Measurements from ENCODE around the gene NGEF. TPM values are rescaled to one million over a fixed set of nuclear protein-coding genes. Genes with fewer than 3 reads are reported as not detected.
"Not testable (repeated sequence)": the region's sequence is repeated elsewhere in the genome, so short reads cannot be mapped to it uniquely, and the experiment has no call there.

The NGEF gene, protein sequence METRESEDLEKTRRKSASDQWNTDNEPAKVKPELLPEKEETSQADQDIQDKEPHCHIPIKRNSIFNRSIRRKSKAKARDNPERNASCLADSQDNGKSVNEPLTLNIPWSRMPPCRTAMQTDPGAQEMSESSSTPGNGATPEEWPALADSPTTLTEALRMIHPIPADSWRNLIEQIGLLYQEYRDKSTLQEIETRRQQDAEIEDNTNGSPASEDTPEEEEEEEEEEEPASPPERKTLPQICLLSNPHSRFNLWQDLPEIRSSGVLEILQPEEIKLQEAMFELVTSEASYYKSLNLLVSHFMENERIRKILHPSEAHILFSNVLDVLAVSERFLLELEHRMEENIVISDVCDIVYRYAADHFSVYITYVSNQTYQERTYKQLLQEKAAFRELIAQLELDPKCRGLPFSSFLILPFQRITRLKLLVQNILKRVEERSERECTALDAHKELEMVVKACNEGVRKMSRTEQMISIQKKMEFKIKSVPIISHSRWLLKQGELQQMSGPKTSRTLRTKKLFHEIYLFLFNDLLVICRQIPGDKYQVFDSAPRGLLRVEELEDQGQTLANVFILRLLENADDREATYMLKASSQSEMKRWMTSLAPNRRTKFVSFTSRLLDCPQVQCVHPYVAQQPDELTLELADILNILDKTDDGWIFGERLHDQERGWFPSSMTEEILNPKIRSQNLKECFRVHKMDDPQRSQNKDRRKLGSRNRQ
- 0.14 and 3.2 TPM in 2 replicates for total RNA-seq

DNA sequence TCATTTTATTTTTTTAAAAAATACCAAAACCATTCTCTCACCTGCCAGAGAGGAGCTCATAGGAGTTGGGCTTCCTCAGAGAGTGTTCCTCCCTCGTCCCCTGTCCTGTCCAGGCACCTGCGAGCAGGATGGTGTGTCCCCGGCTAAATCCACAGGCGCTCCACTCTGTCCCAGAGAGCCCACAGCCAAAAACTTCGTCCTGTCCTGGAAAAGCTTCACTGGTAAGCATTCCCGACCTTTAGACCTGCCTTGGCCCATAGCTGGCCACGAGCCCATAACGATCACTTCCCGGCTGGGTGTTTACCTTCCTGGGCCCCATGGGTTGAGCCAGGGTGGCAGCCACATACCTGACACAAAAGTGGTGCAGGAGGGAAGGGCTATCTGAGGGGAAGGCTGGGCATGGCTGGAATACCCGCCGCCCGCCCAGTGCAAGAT lies at the start of gene NGEF:
Gene NGEF, minus strand, starts transcription at position 230 of the 435 bp plus-strand sequence. CDS start 38,366 bp downstream, outside the sequence.
- DNase-seq (ENCODE audit: low read depth, low spot score): no peak

DNA sequence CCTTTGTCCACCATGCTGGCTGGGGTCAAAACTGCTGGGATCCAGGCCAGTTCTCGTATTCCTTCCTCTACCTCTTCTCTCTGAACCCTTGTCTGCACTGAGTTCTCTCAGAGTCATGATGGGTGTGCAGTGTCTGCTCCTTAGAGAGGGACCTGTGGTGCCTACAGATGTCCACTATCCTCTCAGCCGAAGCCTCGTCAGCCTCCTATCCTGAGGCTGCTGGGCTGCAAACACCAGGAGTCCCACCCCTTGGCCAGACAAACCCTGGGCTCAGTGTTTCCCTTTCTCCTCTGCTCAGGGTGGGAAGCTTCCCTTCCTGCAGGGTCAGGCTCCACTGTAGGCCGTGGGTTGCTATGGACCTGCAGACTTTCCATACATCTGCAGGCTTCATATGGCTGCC lies 49.4 kb upstream of the NGEF start:
- no peak for DNase-seq (ENCODE audit: low read depth, low spot score)

DNA sequence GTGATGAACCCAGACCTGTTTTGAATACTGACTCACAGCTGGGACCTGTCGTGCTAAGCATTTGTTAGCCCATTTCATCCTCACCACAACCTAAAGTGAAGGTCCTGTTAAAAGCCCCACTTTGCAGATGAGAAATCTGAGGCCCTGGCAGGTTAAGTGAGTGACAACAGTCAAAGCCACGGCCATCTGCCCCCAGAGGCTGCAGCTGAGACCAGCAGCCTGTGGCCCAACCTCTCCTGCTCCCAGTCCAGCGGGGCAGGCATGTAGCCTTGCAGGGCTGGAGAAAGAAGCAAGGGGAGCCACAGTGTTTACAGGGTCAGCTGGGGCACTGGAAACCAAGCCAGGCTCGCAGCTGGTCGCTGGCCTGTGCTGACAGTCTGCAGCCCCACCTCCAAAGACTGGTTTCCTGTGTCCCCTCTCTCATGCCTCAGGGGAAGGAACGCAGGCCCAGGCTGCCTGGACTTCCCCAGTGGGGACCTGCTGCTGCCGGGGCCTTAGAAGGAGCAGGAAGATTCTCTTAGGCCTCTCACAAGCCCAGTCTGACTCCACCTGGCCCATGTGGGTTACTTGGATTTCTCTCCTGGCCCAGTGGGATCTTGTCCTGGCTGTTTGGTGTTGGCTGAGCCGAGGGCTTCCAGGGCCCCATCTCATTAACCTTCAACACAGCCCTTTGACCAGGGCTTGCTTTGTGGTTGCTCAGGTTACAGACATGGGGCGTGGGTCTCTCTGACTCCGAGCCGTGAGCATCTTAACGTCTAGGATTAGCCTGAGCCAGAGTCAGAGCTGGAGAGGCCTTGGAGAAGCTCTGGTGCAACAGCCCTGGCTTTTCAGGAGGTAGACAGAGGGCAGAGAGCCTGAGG lies 48.8 kb upstream of the NGEF start:
- no peak for DNase-seq (ENCODE audit: low read depth, low spot score)

DNA sequence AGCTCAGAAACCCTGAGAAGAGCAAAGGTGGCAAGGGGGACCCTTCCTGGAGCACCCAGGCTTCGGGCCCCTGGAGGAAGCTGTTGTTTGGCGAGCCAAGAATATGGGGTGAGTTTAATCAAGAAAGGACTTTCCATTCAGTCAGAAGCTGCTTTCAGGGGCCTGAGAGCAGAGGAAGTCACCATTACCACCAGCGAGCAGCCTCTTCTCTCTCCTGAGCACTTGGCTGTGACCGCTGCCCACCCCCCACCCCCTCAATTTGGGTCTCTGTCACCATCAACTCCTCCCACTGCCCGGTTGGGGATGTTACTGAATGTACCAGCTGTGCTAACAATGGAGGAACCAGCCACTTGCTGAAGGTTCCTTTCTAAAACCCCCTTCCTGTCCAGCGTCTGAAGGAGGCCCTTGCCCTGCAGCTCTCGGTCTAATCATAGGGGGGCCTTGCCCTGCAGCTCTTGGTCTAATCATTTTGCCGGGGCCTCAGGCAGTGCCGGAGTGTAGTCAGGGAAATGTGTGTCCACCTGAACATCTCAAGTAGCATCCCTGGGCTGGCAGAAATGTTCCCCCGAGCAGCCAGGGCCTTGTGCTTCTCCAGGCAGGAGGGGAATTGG lies 48.0 kb upstream of the NGEF start:
- DNase-seq (ENCODE audit: low read depth, low spot score): no peak

DNA sequence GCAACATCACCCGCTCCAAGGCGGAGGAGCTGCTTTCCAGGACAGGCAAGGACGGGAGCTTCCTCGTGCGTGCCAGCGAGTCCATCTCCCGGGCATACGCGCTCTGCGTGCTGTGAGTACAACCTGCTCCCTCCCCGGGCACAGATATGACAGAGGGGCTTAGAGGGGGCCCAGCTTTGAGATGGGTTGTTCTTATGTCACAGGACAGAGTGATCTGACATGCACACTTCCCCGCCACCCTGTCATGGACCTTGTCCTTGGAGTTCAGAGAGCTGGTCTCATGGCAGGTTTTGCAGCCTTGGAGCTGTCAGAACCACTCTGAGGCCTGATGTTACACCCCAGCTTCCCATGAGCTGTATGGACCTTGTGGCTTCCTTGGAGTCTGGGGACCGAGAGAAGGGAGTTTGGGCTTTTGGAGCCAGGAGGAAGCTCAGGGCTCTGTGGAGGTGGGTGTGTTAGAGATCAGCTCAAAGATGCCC lies 47.5 kb upstream of the NGEF start:
- no peak for DNase-seq (ENCODE audit: low read depth, low spot score)

DNA sequence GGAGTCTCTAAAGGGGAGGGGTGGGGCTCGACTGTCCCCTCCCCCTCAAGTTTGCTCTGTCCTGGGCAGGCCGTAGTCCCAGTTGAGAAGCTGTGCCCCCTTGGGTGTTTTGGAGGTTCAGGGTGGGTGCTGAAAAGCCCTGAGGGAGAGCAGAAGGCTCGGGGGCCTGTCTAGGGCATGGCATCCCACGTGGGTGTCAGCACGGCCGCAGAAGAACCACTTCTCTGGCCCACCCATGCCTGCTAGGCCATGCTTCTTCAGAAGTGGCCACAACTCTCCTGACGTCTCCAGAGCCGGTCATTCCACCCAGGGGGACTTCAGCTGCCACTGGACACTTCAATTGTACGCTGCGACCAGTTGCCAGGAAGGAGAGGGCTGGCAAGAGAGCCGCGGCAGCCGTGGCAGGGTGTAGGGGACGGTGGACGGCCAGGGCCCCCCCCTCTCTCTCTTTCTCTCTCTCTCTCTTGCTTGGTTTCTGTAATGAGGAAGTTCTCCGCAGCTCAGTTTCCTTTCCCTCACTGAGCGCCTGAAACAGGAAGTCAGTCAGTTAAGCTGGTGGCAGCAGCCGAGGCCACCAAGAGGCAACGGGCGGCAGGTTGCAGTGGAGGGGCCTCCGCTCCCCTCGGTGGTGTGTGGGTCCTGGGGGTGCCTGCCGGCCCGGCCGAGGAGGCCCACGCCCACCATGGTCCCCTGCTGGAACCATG lies 46.9 kb upstream of the NGEF start, which contains the start of gene INPP5D:
Gene INPP5D, plus strand, starts transcription at position 546 of the 704 bp plus-strand sequence. Its CDS starts 137 bp downstream, at position 683.
- DNase-seq (ENCODE audit: low read depth, low spot score): no peak

DNA sequence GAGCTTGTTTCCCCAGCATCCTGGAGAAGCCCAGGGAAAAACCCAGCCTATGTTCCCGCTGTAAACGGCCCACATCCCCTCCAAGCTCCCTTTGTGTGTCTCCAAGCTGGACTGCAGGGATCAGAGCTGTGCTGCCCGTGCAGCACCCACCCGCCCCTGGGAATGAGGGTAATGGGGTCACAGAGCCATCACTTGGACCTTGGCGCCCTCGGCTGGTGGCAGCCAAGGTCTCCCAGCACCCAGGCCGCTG lies 46.4 kb upstream of the NGEF start:
- no peak for DNase-seq (ENCODE audit: low read depth, low spot score)

DNA sequence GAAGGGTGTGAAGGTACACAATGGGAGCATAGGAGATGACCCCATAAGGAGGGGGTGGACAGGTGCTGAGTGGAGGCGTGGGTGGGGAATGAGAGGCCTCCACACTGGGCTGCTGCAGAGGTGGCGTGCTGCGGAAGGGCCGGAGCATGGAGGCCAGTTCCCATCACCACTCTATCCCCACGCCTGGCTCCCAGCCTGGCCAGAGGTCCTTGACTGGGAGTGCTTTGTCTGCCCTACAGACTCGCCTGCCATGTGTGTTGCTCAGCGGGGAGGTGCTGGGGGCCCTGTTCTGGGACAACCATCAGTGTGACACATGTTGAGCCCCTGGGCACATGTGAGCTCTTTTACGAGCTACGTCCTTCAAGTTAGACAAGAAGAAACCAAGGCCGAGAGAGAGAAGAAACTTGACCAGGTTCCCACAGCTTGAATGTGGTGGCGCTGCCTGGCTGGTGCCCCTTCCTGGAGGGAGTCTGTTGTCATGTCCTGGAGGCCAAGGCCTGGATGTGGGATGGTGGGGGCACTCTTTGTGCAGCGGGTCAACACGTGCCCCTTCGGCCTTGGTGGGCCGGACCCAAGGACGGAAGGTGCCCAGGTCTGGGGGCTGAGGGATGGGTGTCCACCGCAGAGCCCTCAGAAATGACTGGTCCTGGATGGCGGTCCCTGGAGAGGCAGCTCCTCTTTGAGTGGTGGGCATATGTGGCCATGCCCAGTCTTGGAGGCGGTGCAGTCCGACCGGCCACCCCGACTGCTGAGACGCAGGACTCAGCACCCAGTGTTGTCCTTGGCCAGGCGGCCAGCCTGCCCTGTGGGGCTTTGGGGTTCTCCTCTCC lies 45.9 kb upstream of the NGEF start:
- no peak for DNase-seq (ENCODE audit: low read depth, low spot score)

DNA sequence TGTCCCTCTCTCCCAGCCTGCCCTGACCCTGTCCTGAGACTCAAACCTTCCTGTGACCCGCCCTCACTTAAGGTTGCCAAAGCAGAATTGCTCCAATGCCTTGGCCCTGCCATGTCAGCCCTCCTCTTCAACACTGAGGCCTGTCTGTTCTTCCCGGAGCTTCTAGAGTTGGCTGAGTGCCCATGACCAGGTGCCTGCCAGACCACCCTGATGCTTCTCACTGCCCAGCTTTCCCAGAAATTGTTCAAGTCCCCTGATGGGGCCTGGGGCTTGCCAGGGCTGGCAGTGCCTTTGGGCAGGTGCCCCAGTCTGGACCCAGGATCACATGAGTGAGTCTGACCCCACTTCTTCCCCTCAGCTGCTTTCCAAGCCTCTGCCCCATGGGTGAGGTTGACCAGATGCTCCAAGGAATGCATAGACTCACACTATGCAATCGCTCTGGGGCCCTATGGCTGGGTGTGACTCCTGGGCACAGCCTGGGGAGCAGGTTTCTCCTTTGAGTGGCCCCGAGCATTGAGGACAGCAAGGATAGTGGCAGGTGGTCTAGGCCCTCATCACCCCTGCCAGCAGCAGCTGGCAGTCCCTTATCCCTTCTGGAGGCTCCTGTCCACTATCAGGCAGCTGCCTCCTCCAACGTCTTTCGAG lies 44.0 kb upstream of the NGEF start:
- DNase-seq (ENCODE audit: low read depth, low spot score): no peak

DNA sequence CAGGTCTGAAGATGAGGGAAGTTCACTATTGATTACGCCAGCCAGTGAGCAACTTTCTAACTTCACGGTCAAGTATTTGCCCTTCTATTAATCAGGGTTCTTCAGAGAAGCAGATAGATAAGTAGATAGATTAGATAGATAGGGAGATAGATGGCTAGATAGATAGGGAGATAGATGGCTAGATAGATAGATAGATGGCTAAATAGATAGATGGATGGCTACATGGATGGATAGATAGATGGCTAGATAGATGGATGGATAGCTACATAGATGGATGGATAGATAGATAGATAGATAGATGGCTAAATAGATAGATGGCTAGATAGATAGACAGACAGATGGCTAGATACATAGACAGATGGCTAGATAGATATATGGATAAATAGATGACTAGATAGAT lies 42.3 kb upstream of the NGEF start:
- DNase-seq (ENCODE audit: low read depth, low spot score): no peak

DNA sequence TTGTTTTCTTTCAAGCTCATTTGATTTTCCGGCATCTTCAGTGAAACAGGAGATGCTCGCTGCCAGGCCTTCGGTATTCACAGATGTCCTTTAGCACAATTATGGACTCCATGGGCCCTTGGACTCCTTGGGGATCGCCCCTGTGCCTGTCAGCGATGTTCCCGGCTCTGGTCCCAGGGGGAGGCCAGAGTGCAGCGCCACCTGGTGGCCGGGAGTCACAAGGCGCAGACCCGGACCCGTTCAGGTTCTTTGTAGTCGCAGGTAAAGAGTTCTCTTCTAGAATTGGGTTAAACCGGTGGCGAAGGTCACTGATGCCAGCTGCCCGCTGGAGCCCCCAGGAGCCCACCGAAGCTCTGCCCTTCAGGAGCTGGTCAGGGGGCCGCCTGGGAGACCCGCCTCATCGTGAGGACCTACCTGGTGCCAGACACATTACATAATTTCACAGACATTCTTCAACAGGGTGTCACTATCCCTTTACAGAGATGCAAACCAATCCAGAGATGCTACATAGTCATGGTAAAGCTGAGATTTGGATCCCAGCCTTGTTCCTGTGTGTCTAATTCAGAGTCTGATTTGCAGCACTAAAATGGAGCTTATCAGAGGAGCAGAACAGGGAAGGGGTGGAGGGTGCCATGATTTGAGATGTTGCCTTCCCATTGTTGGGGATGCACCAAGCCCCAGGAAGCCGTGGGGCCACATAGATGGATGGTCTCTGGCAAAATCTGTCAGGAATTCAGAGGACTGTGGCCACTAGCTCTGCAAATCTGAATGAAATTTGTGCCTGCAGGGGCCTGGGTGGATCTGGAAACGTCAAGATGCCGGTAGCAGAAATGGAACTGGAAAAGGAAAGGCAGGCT lies 41.1 kb upstream of the NGEF start:
- DNase-seq (ENCODE audit: low read depth, low spot score): no peak

DNA sequence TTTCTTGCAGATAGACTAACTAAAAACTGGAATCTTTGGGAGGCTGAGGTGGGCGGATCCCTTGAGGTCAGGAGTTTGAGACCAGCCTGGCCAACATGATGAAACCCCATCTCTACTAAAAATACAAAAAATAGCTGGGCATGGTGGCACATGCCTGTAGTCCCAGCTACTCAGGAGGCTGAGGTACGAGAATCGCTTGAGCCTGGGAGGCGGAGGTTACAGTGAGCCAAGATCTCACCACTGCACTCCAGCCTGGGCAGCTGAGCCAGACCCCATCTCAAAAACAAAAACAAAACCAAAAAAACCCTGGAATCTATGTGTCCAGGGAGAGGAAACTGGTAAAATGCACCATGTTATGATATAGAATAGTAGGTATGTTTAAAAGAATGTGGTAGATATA lies 39.5 kb upstream of the NGEF start:
- not testable (repeated sequence) for DNase-seq (ENCODE audit: low read depth, low spot score)

DNA sequence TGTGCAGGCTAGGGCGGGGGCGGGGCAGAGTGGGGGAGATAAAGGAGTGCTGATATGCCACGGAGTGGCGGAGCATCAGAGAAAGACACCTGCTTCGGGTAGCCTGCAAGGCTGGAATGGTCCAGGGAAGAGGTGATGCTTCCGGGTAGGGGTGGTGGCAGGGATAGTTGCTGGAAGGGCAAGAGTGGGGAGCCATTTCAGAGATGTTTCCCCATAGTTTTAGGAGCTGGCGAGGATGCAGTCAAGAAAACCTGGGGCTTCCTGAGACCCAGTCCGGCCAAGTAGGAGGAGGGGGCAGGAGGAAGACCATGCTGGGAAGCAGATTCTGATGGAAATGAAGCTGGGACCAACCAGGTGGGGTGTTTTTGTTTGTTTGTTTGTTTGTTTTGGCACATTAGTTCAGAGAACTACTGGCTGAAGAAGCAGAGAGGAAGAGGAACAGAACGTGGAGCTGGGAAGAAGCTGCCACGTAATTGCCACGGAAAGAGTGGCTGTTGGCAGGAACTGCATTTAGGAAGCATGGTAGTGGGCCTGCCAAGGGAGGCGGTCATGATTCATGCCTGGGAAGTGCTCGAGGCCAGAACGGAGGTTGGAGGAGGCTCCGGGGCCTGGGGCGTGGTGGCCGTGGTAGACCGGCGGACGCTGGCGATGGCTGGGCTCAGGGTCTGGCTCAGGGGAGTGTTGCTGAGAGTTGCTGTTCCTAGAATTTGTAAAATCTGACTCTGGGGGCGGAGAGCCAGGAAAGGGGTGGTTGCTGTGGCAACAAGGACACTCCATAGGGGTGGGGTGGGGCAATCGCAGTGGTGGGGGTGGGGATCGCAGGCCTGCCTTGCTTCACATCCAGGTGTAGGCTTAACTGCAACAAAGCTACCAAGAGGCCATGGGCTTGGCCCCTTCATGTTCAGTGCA lies 38.4 kb upstream of the NGEF start:
- peak; percentile 83 for DNase-seq (ENCODE audit: low read depth, low spot score)

DNA sequence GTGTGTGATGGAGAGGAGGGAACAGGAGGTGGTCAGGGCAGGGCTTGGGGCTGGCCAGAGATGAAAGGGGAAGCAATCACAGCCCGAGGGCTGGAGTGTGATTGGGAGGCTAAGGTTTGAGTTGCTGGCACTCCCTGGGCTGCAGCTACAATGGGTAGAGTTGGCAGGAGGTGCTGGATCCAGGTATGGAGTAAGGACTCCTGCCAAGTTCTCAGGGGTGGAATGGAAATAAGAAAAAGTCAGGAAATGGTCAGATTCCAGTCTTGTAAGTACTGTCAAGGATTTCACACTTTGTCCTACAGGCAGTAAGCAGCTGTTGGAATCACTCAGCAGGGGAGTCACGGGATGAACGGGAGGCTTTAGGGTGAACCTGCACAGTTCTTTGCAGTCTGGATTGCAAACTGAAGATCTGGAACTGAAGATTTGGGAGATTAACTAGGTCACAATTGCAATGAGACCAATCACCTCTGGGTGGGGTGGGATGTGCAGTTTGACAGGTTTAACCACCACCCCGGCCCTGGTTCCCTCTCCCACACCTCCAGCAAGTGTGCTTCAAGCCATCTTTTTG lies 36.2 kb upstream of the NGEF start:
- DNase-seq (ENCODE audit: low read depth, low spot score): no peak

DNA sequence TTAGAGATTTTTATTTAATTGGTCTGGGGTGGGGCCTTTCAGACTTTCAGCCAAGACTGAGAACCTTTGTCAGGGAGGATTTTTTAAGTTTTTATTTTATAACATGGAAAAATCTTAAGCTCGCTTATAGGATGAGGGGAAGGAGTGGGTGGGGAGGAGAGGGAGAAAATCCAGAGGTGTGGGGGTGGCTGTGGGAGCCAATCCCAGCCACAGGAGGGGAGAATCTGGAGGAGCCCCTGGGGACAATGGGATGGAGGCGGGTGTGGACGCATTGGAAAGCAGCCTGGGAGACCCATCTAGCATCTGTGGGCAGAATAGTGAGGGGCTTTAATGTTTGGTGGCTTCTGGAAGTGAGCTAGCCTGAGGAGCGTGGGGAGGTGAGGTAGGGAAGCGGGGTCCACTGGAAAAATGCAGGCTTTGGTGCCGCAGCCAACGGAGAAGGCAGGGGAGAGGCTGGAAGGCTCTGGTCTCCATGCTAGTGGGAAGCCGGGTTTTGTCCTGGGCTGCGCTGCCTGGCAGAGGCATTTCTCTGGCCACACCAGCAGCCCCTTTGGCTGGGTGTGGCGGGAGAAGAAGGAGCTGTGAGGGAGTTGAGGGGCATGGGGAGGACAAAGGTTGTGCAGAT lies 35.6 kb upstream of the NGEF start:
- DNase-seq (ENCODE audit: low read depth, low spot score): no peak

DNA sequence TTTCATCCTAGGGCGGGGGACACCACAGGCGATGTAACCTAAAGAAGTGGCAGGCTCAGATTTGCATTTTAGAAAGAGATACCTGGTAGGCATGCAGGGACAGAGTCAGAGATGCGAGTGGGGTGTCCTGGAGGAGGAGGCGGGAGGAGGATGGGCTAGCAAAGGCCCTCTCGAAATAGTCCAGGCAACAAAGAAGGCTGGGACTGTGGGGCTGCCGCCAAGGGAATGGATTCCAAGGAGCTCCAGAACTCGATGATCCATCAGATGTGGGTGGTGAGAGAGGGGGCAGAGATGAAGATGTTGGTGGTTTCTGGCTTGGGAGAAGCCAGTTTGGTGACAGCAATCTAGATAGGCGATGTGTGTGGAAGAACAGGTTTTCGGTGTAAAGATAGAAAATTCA lies 34.6 kb upstream of the NGEF start:
- DNase-seq (ENCODE audit: low read depth, low spot score): no peak

DNA sequence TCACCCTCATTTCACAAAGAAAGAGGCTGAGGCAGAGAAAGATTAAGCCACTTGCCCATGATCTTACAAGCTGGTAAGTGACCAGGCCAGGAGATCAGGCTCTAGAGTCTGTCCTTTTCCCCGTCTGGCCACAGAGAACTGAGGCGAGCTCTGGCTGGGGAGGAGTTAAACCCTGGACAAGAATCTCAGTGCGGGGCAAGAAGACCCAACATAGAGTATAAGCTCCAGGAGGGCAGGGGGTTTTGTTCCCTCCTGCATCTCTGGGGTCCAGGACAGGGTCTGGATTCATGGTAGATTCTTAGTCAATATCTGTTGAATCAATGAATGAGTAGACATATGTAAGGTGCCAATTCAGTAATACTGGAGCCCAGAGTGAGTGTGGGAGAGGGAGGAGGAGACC lies 34.1 kb upstream of the NGEF start:
- no peak for DNase-seq (ENCODE audit: low read depth, low spot score)
